ENCODE measurements around the gene CCNI. TPM values are rescaled to one million over a fixed set of nuclear protein-coding genes. Genes with fewer than 3 reads are reported as not detected.

Gene CCNI
- polyA plus RNA-seq, 1 of the 3 experiments (the other 2 are of a cell fraction), result 56.8 TPM

DNA sequence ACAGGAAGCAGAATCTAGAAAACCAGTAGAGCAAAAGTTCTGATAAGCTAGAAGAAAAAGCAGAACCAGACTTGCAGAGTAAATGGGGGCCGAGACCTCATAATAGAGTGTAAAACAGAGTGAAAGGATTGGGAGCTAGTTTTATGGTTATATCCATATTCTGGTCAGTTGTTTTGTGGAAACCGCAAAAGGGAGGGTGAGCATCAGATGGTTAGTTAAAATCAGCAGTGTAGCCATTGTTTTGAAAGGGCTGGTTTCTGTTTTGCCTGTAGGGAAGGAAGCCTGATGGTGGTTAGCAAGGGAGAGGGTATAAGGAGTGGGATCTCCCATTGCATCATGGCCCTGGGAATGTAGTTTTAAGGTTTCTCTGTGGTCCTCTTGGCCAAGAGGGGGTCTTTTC lies 17.2 kb upstream of the CCNI start (continued):
- TF ChIP-seq, protein P1, sequence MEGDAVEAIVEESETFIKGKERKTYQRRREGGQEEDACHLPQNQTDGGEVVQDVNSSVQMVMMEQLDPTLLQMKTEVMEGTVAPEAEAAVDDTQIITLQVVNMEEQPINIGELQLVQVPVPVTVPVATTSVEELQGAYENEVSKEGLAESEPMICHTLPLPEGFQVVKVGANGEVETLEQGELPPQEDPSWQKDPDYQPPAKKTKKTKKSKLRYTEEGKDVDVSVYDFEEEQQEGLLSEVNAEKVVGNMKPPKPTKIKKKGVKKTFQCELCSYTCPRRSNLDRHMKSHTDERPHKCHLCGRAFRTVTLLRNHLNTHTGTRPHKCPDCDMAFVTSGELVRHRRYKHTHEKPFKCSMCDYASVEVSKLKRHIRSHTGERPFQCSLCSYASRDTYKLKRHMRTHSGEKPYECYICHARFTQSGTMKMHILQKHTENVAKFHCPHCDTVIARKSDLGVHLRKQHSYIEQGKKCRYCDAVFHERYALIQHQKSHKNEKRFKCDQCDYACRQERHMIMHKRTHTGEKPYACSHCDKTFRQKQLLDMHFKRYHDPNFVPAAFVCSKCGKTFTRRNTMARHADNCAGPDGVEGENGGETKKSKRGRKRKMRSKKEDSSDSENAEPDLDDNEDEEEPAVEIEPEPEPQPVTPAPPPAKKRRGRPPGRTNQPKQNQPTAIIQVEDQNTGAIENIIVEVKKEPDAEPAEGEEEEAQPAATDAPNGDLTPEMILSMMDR (IDR thresholded peaks at IDR 0.05), result no peak
- TF ChIP-seq SIN3A (IDR thresholded peaks at IDR 0.05; ENCODE audit: borderline replicate concordance, low read depth, low read length), result no peak
- TF ChIP-seq TCF12 (IDR thresholded peaks at IDR 0.05), result no peak
- TF ChIP-seq FOSL2 (IDR thresholded peaks at IDR 0.05; ENCODE audit: borderline replicate concordance, low read depth), result no peak
- no peak for TF ChIP-seq RXRA (IDR thresholded peaks at IDR 0.05; ENCODE audit: borderline replicate concordance, low read depth)
- no peak for TF ChIP-seq FOXM1 (IDR thresholded peaks at IDR 0.05; ENCODE audit: low read depth)
- TF ChIP-seq SMC3 (IDR thresholded peaks at IDR 0.05; ENCODE audit: low read depth, low read length), result no peak
- no peak for TF ChIP-seq NRF1 (IDR thresholded peaks at IDR 0.05; ENCODE audit: low read depth, low read length)
- no peak for TF ChIP-seq MEF2A (IDR thresholded peaks at IDR 0.05; ENCODE audit: borderline replicate concordance, low read depth)
- TF ChIP-seq NFIC (IDR thresholded peaks at IDR 0.05; ENCODE audit: borderline replicate concordance), result no peak
- no peak for TF ChIP-seq EP300 (IDR thresholded peaks at IDR 0.05; ENCODE audit: borderline replicate concordance in 1 of 2, low read depth in 1 of 2, low read length in 1 of 2)
- TF ChIP-seq, protein P2, sequence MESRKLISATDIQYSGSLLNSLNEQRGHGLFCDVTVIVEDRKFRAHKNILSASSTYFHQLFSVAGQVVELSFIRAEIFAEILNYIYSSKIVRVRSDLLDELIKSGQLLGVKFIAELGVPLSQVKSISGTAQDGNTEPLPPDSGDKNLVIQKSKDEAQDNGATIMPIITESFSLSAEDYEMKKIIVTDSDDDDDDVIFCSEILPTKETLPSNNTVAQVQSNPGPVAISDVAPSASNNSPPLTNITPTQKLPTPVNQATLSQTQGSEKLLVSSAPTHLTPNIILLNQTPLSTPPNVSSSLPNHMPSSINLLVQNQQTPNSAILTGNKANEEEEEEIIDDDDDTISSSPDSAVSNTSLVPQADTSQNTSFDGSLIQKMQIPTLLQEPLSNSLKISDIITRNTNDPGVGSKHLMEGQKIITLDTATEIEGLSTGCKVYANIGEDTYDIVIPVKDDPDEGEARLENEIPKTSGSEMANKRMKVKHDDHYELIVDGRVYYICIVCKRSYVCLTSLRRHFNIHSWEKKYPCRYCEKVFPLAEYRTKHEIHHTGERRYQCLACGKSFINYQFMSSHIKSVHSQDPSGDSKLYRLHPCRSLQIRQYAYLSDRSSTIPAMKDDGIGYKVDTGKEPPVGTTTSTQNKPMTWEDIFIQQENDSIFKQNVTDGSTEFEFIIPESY (IDR thresholded peaks at IDR 0.05; ENCODE audit: borderline replicate concordance, low read depth), result no peak
- TF ChIP-seq, protein P3, sequence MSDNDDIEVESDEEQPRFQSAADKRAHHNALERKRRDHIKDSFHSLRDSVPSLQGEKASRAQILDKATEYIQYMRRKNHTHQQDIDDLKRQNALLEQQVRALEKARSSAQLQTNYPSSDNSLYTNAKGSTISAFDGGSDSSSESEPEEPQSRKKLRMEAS (IDR thresholded peaks at IDR 0.05; ENCODE audit: low read depth), result no peak

DNA sequence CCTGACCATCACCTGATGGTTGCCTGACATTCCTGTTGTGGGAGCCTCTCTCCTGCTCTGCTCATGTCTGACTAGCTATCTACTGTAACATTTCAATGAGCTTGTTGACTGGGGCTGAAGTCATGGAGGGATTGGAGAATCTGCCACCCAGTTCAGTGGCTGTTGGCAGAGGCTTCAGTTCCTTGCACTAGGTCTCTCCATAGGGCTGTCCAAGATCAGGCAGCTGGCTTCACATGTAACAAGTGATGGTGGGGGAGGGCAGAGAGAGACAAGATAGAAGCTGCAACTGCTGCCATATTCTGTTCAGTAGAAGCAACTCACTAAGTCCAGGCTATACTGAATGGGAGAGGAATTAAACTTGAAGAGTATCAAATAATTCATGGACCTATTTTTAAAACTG lies 14.1 kb upstream of the CCNI start:
- Histone ChIP-seq H4K20me1 (ENCODE audit: insufficient read depth) (no peaks in the 10 kb centered on the region), H3K9me2 (no peaks in the 10 kb centered on the region), H3K4me3 (ENCODE audit: low read depth in 2 of 2, low read length in 1 of 2) (no peak overlapping the region), H3K36me3 (replicated peaks in 1 of 2; ENCODE audit: control insufficient read depth in 1 of 2, insufficient read depth in 2 of 2, low read length in 1 of 2) (no peaks in the 10 kb centered on the region), H2AFZ (ENCODE audit: low read depth) (no peak overlapping the region), H3K9me3 (no peaks in the 10 kb centered on the region), H3K79me2 (ENCODE audit: insufficient read depth) (no peaks in the 10 kb centered on the region), H3K27ac (ENCODE audit: low read depth in 2 of 2, low read length in 1 of 2) (no peak overlapping the region), H3F3A (replicated peaks; ENCODE audit: insufficient read depth) (no peaks in the 10 kb centered on the region), H3K4me1 (ENCODE audit: control insufficient read depth in 1 of 2, insufficient read depth in 2 of 2, low read depth in 1 of 2, low read length in 1 of 2) (peaks cover 0 to 6% of the 10 kb centered on the region in 2 experiments; a peak in 2 of 4 replicates), H3K9ac (no peak overlapping the region), H3K27me3 (ENCODE audit: insufficient read depth) (no peaks in the 10 kb centered on the region), H3K4me2 (no peak overlapping the region)
- CTCF ChIA-PET, result interaction anchor here (1.4 kb wide), 1 partner anchor 113 kb away, joined by 4 read pairs; no protein-coding TSS in a partner anchor
- TF ChIP-seq JUND (IDR thresholded peaks at IDR 0.05) (no peak), POLR2AphosphoS5 (IDR thresholded peaks at IDR 0.05; ENCODE audit: low read depth, low read length) (no peak), TEAD4 (IDR thresholded peaks at IDR 0.05; ENCODE audit: borderline replicate concordance, insufficient read depth) (no peak), CHD2 (IDR thresholded peaks at IDR 0.05; ENCODE audit: low read length, partially characterized antibody) (no peak), FOXJ3 (CRISPR knock-in tag; IDR thresholded peaks at IDR 0.05) (no peak), EP300 (IDR thresholded peaks at IDR 0.05; ENCODE audit: borderline replicate concordance in 1 of 2, low read depth in 1 of 2, low read length in 1 of 2) (no peak), MEF2A (IDR thresholded peaks at IDR 0.05; ENCODE audit: borderline replicate concordance, low read depth) (no peak), SMC3 (IDR thresholded peaks at IDR 0.05; ENCODE audit: low read depth, low read length) (no peak), NFIC (IDR thresholded peaks at IDR 0.05; ENCODE audit: borderline replicate concordance) (no peak), RAD21 (IDR thresholded peaks at IDR 0.05; ENCODE audit: low read length) (no peak), RCOR1 (IDR thresholded peaks at IDR 0.05; ENCODE audit: low read length) (no peak), NRF1 (IDR thresholded peaks at IDR 0.05; ENCODE audit: low read depth, low read length) (no peak)
- TF ChIP-seq, protein P4, sequence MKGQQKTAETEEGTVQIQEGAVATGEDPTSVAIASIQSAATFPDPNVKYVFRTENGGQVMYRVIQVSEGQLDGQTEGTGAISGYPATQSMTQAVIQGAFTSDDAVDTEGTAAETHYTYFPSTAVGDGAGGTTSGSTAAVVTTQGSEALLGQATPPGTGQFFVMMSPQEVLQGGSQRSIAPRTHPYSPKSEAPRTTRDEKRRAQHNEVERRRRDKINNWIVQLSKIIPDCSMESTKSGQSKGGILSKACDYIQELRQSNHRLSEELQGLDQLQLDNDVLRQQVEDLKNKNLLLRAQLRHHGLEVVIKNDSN (IDR thresholded peaks at IDR 0.05; ENCODE audit: borderline replicate concordance, low read depth), result no peak
- TF ChIP-seq, protein P1 (IDR thresholded peaks at IDR 0.05), result no peak
- TF ChIP-seq, protein P2 (IDR thresholded peaks at IDR 0.05; ENCODE audit: borderline replicate concordance, low read depth), result no peak
- DNase-seq, result no peak
- POLR2A ChIA-PET, result no interaction called here

Measured in SK-N-SH (cell line).